Measurements from ENCODE around the gene THEMIS2.
"Not testable (repeated sequence)": the region's sequence is repeated elsewhere in the genome, so short reads cannot be mapped to it uniquely, and the experiment has no call there.

DNA sequence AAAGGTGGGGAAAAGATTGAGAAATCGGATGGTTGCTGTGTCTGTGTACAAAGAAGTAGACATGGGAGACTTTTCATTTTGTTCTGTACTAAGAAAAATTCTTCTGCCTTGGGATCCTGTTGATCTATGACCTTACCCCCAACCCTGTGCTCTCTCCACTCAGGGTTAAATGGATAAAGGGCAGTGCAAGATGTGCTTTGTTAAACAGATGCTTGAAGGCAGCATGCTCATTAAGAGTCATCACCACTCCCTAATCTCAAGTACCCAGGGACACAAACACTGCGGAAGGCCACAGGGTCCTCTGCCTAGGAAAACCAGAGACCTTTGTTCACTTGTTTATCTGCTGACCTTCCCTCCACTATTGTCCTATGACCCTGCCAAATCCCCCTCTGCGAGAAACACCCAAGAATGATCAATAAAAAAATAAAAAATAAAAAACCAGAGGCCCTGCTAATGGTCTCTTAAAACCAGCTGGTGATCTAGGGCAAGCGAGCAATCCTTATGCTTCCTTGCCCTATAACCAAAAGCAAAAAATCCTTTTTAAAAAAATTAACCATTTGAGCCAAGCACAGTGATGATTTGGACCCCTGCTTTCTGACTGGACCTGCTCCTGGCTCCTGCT lies 42.9 kb upstream of the THEMIS2 start:
- TF ChIP-seq, protein P1, sequence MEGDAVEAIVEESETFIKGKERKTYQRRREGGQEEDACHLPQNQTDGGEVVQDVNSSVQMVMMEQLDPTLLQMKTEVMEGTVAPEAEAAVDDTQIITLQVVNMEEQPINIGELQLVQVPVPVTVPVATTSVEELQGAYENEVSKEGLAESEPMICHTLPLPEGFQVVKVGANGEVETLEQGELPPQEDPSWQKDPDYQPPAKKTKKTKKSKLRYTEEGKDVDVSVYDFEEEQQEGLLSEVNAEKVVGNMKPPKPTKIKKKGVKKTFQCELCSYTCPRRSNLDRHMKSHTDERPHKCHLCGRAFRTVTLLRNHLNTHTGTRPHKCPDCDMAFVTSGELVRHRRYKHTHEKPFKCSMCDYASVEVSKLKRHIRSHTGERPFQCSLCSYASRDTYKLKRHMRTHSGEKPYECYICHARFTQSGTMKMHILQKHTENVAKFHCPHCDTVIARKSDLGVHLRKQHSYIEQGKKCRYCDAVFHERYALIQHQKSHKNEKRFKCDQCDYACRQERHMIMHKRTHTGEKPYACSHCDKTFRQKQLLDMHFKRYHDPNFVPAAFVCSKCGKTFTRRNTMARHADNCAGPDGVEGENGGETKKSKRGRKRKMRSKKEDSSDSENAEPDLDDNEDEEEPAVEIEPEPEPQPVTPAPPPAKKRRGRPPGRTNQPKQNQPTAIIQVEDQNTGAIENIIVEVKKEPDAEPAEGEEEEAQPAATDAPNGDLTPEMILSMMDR (IDR thresholded peaks at IDR 0.05), result not testable (repeated sequence)
- TF ChIP-seq POLR2A (IDR thresholded peaks at IDR 0.05), result not testable (repeated sequence)
